ENCODE measurements around the gene SBK1.

DNA sequence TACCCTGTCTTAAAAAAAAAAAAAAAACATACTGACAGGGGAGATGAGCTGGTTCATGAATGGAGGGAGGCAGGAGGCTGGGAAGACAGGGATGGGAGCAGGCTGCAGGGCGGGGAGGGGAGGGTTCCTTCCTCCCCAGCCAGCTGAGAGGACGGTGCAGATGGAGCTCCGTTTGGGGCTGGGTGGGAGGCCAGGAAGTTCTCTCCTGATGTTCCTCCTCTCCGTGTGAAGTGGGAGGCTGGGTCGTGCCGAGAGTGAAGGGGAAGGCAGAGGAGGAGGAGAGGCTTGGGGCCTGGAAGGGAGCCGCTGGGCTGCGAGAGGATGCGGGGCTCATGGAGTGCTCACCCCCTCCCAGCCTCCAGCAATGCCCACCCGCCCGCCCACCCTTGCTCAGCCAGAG is 21.3 kb downstream of the SBK1 start:
- TF ChIP-seq, protein P1, sequence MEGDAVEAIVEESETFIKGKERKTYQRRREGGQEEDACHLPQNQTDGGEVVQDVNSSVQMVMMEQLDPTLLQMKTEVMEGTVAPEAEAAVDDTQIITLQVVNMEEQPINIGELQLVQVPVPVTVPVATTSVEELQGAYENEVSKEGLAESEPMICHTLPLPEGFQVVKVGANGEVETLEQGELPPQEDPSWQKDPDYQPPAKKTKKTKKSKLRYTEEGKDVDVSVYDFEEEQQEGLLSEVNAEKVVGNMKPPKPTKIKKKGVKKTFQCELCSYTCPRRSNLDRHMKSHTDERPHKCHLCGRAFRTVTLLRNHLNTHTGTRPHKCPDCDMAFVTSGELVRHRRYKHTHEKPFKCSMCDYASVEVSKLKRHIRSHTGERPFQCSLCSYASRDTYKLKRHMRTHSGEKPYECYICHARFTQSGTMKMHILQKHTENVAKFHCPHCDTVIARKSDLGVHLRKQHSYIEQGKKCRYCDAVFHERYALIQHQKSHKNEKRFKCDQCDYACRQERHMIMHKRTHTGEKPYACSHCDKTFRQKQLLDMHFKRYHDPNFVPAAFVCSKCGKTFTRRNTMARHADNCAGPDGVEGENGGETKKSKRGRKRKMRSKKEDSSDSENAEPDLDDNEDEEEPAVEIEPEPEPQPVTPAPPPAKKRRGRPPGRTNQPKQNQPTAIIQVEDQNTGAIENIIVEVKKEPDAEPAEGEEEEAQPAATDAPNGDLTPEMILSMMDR (IDR thresholded peaks at IDR 0.05; ENCODE audit: borderline replicate concordance, extremely low read depth, low read length, poor library complexity, severe bottlenecking) = no peak
- TF ChIP-seq EZH2 (IDR thresholded peaks at IDR 0.05; ENCODE audit: borderline replicate concordance, low read depth, low read length, severe bottlenecking) = no peak

Measured in DND-41 (cell line).